SK-N-SH treated with all-trans-retinoic acid at 6 μM for 48 hours (cell line): ENCODE results near the gene MLYCD.
A peak's percentile ranks its signal among the peaks of the same experiment; 100 is the strongest.

Experiments
- ATAC-seq: fragments of 200-7000 bp; cut with Tn5 transposase; 3 replicates; pipeline ENCODE4 v1.9.1; 2020; ENCODE audit warnings: mild to moderate bottlenecking, moderate library complexity
- ARNTL ChIP-seq: fragments of 450-650 bp; formaldehyde crosslinking; IDR thresholded peaks from 2 replicates; pipeline ENCODE4 v1.5.0; 2020; ENCODE audit warnings: low read depth, mild to moderate bottlenecking, moderate library complexity, borderline replicate concordance
- BACH2 ChIP-seq: fragments of 250-450 bp; sonication (Bioruptor Pico); IDR thresholded peaks from 2 replicates; pipeline ENCODE4 v1.9.0; 2021; ENCODE audit warnings: mild to moderate bottlenecking, borderline replicate concordance
- CSDC2 ChIP-seq: fragments of 250-450 bp; sonication (Bioruptor Pico); IDR thresholded peaks from 2 replicates; pipeline ENCODE4 v1.5.0; 2020; ENCODE audit warnings: mild to moderate bottlenecking, moderate library complexity
- GLIS3 ChIP-seq: fragments of 250-450 bp; sonication (Bioruptor Pico); IDR thresholded peaks from 2 replicates; pipeline ENCODE4 v1.5.0; 2020; ENCODE audit warnings: mild to moderate bottlenecking, moderate library complexity
- ISL1 ChIP-seq: fragments of 250-450 bp; sonication (Bioruptor Pico); IDR thresholded peaks from 2 replicates; pipeline ENCODE4 v2.1.2; 2022; ENCODE audit warnings: mild to moderate bottlenecking, moderate library complexity
- OSR1 ChIP-seq: fragments of 250-450 bp; sonication (Bioruptor Pico); IDR thresholded peaks from 2 replicates; pipeline ENCODE4 v1.8.0; 2022; ENCODE audit warnings: moderate library complexity, mild to moderate bottlenecking, inconsistent platforms
- PPARA ChIP-seq: fragments of 250-450 bp; sonication (Bioruptor Pico); IDR thresholded peaks from 2 replicates; pipeline ENCODE4 v1.5.0; 2020; ENCODE audit warnings: mild to moderate bottlenecking, borderline replicate concordance
- RARB ChIP-seq: fragments of 250-450 bp; sonication (Bioruptor Pico); IDR thresholded peaks from 2 replicates; pipeline ENCODE4 v1.8.0; 2021; ENCODE audit warnings: mild to moderate bottlenecking, moderate library complexity
- SNAI2 ChIP-seq: fragments of 250-450 bp; sonication (Bioruptor Pico); IDR thresholded peaks from 2 replicates; pipeline ENCODE4 v1.5.0; 2020; ENCODE audit warnings: mild to moderate bottlenecking, moderate library complexity
- TCF4 ChIP-seq: fragments of 250-450 bp; sonication (Bioruptor Pico); IDR thresholded peaks from 2 replicates; pipeline ENCODE4 v1.8.0; 2021; ENCODE audit warnings: mild to moderate bottlenecking, moderate library complexity, borderline replicate concordance
- TOX ChIP-seq: fragments of 250-450 bp; sonication (Bioruptor Pico); IDR thresholded peaks from 2 replicates; pipeline ENCODE4 v1.8.0; 2021; ENCODE audit warnings: mild to moderate bottlenecking, moderate library complexity, borderline replicate concordance
- ZC3H10 ChIP-seq: fragments of 250-450 bp; sonication (Bioruptor Pico); IDR thresholded peaks from 2 replicates; pipeline ENCODE4 v1.5.1; 2021; ENCODE audit warnings: mild to moderate bottlenecking, moderate library complexity
- ZFP3 ChIP-seq: fragments of 250-450 bp; sonication (Bioruptor Pico); IDR thresholded peaks from 2 replicates; pipeline ENCODE4 v1.5.0; 2020; ENCODE audit warnings: mild to moderate bottlenecking, moderate library complexity
- ZFP30 ChIP-seq: fragments of 450-650 bp; formaldehyde crosslinking; IDR thresholded peaks from 2 replicates; pipeline ENCODE4 v1.5.0; 2022; ENCODE audit warnings: mild to moderate bottlenecking, moderate library complexity
- ZNF565 ChIP-seq: fragments of 450-650 bp; formaldehyde crosslinking; conservative IDR thresholded peaks from 2 replicates; pipeline ENCODE4 v1.5.0; 2020; ENCODE audit warnings: low read depth, mild to moderate bottlenecking, moderate library complexity
- ZNF70 ChIP-seq: fragments of 450-650 bp; formaldehyde crosslinking; IDR thresholded peaks from 2 replicates; pipeline ENCODE4 v1.5.0; 2020; ENCODE audit warnings: mild to moderate bottlenecking, moderate library complexity
- ZNF8 ChIP-seq: fragments of 450-650 bp; formaldehyde crosslinking; IDR thresholded peaks from 2 replicates; pipeline ENCODE4 v1.5.0; 2020; ENCODE audit warnings: mild to moderate bottlenecking, moderate library complexity
- TF ChIP-seq, protein P1 (sequence below): fragments of 250-450 bp; sonication (Bioruptor Pico); IDR thresholded peaks from 2 replicates; pipeline ENCODE4 v1.5.1; 2021; ENCODE audit warnings: mild to moderate bottlenecking, moderate library complexity
- TF ChIP-seq, protein P2 (sequence below): fragments of 250-450 bp; sonication (Bioruptor Pico); IDR thresholded peaks from 2 replicates; pipeline ENCODE4 v1.8.0; 2020; ENCODE audit warnings: mild to moderate bottlenecking, moderate library complexity, borderline replicate concordance
- TF ChIP-seq, protein P3 (sequence below): fragments of 250-450 bp; sonication (Bioruptor Pico); IDR thresholded peaks from 2 replicates; pipeline ENCODE4 v1.5.0; 2020; ENCODE audit warnings: mild to moderate bottlenecking, moderate library complexity
- TF ChIP-seq, protein P4 (sequence below): fragments of 250-450 bp; sonication (Bioruptor Pico); IDR thresholded peaks from 2 replicates; pipeline ENCODE4 v1.5.1; 2020; ENCODE audit warnings: low read depth, mild to moderate bottlenecking, moderate library complexity

The MLYCD gene

DNA sequence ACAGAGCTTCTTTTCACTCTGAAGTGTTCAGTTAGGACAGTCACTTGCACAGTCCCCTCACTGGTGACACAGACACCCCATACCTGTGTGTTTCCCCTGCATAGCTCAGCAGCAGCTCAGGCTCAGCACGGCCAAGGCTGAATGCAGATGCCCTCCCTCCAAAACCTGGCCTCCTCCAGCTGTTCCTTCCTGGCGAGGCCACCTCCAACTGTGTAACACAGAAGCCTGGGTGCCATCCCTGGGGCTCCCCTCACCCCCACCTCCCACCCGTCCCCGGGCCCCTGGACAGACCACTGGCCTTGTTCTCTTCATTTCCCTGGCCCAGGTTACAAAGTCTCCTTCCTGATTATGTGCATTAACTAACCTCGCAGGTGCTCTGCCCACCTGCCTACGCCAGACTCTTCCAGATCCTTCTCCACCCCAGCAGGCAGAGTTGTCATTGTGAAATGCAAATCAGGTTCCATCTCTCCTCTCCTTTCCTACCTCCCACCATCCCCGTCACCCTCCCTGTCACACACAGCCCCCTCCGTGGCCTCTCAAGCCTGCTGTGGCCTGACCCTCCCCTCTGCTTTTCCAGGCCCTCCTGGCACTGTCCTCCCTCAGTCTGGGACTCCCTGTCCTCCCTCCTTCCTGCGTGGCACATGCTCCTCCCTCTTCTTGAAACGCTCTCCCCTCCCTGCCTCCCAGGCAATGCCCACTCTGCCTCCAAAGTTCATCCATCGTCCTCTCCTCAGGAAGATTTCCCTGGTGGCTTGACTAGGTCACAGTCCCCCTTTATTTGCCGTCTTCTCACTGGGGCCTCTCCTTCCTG, 26.4 kb downstream of the MLYCD start:
- TF ChIP-seq BACH2 (CRISPR knock-in tag): no peak
- TF ChIP-seq ARNTL (CRISPR knock-in tag): no peak
- TF ChIP-seq, protein P1, sequence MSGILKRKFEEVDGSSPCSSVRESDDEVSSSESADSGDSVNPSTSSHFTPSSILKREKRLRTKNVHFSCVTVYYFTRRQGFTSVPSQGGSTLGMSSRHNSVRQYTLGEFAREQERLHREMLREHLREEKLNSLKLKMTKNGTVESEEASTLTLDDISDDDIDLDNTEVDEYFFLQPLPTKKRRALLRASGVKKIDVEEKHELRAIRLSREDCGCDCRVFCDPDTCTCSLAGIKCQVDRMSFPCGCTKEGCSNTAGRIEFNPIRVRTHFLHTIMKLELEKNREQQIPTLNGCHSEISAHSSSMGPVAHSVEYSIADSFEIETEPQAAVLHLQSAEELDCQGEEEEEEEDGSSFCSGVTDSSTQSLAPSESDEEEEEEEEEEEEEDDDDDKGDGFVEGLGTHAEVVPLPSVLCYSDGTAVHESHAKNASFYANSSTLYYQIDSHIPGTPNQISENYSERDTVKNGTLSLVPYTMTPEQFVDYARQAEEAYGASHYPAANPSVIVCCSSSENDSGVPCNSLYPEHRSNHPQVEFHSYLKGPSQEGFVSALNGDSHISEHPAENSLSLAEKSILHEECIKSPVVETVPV (CRISPR knock-in tag): no peak
- no peak for TF ChIP-seq ISL1 (CRISPR knock-in tag)
- TF ChIP-seq ZFP30 (CRISPR knock-in tag): no peak
- TF ChIP-seq, protein P2, sequence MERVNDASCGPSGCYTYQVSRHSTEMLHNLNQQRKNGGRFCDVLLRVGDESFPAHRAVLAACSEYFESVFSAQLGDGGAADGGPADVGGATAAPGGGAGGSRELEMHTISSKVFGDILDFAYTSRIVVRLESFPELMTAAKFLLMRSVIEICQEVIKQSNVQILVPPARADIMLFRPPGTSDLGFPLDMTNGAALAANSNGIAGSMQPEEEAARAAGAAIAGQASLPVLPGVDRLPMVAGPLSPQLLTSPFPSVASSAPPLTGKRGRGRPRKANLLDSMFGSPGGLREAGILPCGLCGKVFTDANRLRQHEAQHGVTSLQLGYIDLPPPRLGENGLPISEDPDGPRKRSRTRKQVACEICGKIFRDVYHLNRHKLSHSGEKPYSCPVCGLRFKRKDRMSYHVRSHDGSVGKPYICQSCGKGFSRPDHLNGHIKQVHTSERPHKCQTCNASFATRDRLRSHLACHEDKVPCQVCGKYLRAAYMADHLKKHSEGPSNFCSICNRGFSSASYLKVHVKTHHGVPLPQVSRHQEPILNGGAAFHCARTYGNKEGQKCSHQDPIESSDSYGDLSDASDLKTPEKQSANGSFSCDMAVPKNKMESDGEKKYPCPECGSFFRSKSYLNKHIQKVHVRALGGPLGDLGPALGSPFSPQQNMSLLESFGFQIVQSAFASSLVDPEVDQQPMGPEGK (CRISPR knock-in tag): no peak
- TF ChIP-seq OSR1: no peak
- TF ChIP-seq TOX (CRISPR knock-in tag): no peak
- TF ChIP-seq ZNF70 (CRISPR knock-in tag): no peak
- no peak for TF ChIP-seq CSDC2 (CRISPR knock-in tag)
- no peak for TF ChIP-seq ZFP3 (CRISPR knock-in tag)
- no peak for TF ChIP-seq ZNF565 (CRISPR knock-in tag)
- TF ChIP-seq ZNF8 (CRISPR knock-in tag): no peak
- no peak for TF ChIP-seq PPARA (CRISPR knock-in tag)
- TF ChIP-seq SNAI2 (CRISPR knock-in tag): no peak
- no peak for TF ChIP-seq RARB (CRISPR knock-in tag)
- no peak for TF ChIP-seq TCF4
- TF ChIP-seq, protein P3, sequence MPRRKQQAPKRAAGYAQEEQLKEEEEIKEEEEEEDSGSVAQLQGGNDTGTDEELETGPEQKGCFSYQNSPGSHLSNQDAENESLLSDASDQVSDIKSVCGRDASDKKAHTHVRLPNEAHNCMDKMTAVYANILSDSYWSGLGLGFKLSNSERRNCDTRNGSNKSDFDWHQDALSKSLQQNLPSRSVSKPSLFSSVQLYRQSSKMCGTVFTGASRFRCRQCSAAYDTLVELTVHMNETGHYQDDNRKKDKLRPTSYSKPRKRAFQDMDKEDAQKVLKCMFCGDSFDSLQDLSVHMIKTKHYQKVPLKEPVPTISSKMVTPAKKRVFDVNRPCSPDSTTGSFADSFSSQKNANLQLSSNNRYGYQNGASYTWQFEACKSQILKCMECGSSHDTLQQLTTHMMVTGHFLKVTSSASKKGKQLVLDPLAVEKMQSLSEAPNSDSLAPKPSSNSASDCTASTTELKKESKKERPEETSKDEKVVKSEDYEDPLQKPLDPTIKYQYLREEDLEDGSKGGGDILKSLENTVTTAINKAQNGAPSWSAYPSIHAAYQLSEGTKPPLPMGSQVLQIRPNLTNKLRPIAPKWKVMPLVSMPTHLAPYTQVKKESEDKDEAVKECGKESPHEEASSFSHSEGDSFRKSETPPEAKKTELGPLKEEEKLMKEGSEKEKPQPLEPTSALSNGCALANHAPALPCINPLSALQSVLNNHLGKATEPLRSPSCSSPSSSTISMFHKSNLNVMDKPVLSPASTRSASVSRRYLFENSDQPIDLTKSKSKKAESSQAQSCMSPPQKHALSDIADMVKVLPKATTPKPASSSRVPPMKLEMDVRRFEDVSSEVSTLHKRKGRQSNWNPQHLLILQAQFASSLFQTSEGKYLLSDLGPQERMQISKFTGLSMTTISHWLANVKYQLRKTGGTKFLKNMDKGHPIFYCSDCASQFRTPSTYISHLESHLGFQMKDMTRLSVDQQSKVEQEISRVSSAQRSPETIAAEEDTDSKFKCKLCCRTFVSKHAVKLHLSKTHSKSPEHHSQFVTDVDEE (CRISPR knock-in tag): no peak
- TF ChIP-seq ZC3H10 (CRISPR knock-in tag): no peak
- no peak for TF ChIP-seq GLIS3 (CRISPR knock-in tag)
- TF ChIP-seq, all 23 proteins: peak for 0
- no peak for ATAC-seq

DNA sequence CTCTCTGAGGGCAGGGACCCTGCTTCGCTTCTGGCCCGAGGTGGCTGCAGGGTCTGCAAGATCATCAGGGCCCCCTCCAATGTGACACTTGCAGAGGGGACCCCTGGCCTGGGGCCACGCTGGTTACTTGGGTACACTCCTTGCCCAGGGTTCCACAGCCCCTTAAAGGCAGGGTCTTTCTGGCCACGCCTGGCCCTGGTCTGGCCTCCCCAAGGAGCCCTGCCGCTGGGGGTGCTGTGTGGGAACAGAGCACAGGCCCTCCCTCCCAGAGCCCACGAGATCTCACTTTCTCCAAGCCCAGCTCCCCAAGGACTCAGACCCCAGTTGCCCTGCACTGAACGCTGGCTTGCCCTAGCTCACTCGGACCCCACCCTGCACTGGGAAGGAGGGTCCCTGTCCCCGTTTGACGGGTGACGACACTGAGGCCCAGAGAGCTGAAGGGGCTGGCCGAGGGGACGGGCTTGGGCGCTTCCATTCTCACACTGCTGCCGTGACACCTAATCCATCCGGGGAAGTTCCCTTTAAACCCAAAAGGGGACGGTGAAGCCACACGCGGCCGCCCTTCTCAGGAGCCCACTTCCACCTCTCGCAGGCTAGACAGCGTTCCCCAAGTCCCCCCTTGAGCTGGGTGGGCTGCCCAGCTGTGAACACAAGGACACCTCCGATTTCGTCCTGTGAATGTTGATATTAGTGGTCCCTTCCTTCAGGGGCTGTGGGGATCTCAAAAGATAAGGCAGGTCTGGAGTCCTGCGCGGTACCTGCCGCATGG, 27.2 kb downstream of the MLYCD start:
- no peak for TF ChIP-seq RARB (CRISPR knock-in tag)
- TF ChIP-seq BACH2 (CRISPR knock-in tag): no peak
- peak; percentile 20; the same call in 2 of the 3 replicates for ATAC-seq

DNA sequence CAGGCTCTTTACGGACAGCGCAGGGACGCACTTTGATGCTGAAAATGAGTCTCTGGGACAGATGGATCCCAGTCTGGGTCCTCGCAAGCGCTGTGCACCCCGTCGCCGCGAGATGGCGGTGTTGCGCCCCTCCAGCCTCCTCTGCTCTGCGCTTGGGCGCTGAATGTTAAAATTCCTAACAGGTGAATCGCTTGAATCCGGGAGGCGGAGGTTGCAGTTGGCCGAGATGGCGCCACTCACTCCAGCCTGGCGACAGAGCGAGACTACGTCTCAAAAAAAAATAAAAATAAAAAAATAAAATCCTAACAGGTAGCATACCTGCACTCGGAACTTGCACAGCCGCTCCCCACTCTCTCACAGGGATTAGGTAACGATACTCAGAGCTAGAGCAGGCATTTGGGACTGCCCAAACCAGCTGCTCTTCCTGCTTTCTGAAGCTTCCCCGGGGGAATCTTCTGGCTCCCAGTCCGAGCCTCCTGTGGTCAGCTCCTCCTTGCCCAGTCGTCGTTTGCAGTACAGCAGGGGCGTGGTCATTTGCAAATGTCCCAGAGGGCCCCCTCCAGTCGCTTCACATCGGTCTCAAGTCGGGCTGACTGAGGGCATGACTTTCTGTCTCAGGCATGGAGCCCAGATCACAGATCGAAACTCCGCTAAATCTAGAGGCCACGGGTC, 27.9 kb downstream of the MLYCD start:
- TF ChIP-seq, protein P3 (CRISPR knock-in tag): no peak
- TF ChIP-seq ZNF565 (CRISPR knock-in tag) (no peak), OSR1 (no peak)
- TF ChIP-seq, protein P2 (CRISPR knock-in tag): no peak
- TF ChIP-seq, protein P4, sequence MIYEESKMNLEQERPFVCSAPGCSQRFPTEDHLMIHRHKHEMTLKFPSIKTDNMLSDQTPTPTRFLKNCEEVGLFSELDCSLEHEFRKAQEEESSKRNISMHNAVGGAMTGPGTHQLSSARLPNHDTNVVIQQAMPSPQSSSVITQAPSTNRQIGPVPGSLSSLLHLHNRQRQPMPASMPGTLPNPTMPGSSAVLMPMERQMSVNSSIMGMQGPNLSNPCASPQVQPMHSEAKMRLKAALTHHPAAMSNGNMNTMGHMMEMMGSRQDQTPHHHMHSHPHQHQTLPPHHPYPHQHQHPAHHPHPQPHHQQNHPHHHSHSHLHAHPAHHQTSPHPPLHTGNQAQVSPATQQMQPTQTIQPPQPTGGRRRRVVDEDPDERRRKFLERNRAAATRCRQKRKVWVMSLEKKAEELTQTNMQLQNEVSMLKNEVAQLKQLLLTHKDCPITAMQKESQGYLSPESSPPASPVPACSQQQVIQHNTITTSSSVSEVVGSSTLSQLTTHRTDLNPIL (CRISPR knock-in tag): no peak
- ATAC-seq: peak; percentile 92
